ENCODE data around the gene CNGA2. TPM values are rescaled to one million over a fixed set of nuclear protein-coding genes. Genes with fewer than 3 reads are reported as not detected.

CNGA2 gene
- total RNA-seq, 1 donor from 2014 or later: not detected

DNA sequence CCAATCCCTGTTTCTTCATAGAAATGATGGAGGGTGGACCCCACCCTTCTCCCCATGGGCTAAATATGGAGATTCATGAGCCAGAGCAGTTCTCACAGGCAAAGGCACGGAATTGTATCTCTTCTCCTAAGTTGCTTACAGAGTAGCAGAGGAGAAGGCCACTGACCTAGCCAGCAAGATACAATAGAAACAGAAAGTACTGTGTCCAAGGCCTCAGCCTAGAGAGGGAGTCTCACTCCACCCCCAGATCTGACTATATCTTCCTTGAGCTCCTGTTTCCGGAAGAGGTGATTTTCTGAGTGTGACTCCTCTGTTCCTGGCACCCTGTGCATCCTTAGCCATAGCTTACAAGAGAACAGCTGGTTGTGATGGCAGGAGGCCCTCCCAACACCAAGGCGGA is 18.8 kb upstream of the CNGA2 start, which contains the start of gene FATE1:
TSS of gene FATE1 (plus strand) at position 284 of the 400 bp plus-strand sequence. CDS start at position 369, 85 bp downstream.
- intact Hi-C loops (cut with micrococcal nuclease): no loop called here
- Mint-ChIP-seq H3K27me3 (ENCODE audit: low read depth) (no peaks in the 10 kb centered on the region), H3K36me3 (ENCODE audit: low read depth) (no peaks in the 10 kb centered on the region), H3K4me1 (ENCODE audit: low read depth) (no peaks in the 10 kb centered on the region), H3K27ac (no peak within 1 kb of the TSS), H3K4me3 (ENCODE audit: low read depth) (no peak within 1 kb of the TSS), H3K9me3 (no peaks in the 10 kb centered on the region)
- no peak for DNase-seq (ENCODE audit: low spot score)

DNA sequence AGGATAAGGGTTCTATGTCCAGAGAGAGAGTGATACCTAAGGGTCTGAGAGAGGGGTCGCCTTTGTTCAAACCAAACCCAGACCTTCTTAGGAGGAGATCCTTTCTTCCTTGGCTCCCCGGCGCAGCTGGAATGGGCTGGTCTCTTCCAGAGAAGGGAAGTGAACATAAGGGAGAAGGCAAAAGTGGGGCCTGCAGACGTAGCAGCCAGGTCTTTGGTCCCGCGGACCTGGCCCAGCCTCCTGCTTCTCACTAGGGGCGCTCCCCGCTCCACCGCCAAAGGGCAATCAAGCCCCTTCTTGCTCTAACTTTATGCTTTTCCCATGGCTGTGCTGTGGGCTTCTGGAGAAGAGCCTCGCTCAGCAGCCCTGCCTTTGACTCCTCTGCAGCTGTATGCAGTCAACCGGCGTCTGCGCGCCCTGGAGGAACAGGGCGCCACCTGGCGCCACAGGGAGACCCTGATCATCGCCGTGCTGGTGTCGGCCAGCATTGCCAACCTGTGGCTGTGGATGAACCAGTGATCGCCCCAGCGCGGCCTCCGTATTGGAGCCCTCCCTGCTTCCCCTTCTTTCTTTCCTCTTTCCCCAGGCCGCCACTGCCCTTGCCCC is 12.2 kb upstream of the CNGA2 start:
- H3K36me3 Mint-ChIP-seq (ENCODE audit: low read depth): no peaks in the 10 kb centered on the region
- intact Hi-C loops (cut with micrococcal nuclease): no loop called here
- H3K9me3 Mint-ChIP-seq: no peaks in the 10 kb centered on the region
- no peaks in the 10 kb centered on the region for H3K27me3 Mint-ChIP-seq (ENCODE audit: low read depth)
- H3K4me3 Mint-ChIP-seq (ENCODE audit: low read depth): no peak overlapping the region
- H3K4me1 Mint-ChIP-seq (ENCODE audit: low read depth): no peaks in the 10 kb centered on the region
- DNase-seq (ENCODE audit: low spot score): no peak
- H3K27ac Mint-ChIP-seq: no peak overlapping the region

DNA sequence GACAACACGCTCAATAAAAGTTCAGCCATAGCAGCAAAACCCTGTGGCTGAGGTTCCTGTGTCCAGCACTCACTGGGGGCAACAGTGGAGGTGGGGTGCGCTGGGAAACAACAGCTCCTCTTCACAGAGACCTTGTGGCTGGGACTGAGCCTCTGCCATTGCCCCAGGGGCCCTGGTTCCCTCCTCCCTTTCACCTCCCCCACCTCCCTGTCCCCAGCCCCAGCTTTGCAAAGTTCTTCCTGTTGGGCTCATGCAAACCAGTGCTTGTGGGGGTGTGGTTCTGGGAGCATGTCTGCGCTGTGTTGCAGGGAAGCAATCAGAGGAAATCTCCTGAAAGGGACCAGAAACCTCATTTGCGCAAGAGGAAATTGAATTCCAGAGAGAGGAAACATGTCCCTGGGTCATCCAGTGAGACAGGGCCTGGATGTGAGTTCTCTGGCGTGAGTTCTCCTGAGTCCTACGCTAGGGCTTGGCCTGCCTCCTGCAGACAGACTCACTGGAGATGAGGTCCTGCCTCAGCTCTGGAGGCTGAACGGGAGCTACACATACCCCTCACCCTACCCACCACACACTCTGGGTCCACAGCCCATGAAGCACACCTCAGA is 11.3 kb upstream of the CNGA2 start:
- no peak for DNase-seq (ENCODE audit: low spot score)
- Mint-ChIP-seq H3K4me3 (ENCODE audit: low read depth) (no peak overlapping the region), H3K9me3 (no peaks in the 10 kb centered on the region), H3K27ac (no peak overlapping the region), H3K4me1 (ENCODE audit: low read depth) (no peaks in the 10 kb centered on the region), H3K27me3 (ENCODE audit: low read depth) (no peaks in the 10 kb centered on the region), H3K36me3 (ENCODE audit: low read depth) (no peaks in the 10 kb centered on the region)
- intact Hi-C loops (cut with micrococcal nuclease): no loop called here

DNA sequence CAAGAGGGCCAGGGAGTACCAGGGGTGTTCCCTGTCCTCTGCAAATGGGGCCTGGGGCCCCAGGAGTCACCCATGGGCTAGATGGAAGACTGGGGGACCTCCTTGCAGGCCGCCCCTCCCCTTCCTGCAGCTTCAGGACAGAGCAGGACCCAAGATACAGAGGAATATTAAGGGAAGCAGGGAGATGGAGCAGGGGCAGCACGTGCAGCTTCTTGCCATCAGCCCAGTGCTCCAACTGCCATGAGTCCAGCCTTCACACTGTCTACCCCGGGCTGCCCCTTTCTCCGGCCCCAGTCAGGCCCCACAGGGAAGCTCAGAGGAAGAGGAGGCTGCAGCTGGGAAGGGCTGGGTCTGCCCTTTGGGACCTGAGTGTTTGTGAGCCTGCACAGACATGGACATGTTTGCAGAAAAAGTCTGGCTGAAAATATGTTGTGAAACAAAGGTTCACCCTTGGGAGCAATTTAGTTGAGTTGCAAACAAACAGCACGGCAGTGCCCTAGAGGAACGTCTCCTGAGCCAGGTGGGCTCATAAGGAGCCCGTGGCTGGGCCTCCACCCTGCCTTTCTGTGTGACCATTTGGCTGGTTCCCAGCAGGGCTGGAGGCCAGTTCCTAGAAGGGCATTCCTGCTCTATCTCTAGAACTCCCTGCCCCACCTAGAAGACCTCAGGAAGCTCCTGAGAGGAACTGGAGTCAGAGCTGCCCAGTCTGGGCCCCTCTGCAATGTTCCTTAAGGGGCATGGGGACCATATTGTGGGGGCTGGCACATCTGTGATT is 9.8 kb upstream of the CNGA2 start:
- Mint-ChIP-seq H3K36me3 (ENCODE audit: low read depth) (no peaks in the 10 kb centered on the region), H3K27ac (no peak overlapping the region), H3K27me3 (ENCODE audit: low read depth) (no peaks in the 10 kb centered on the region), H3K4me3 (ENCODE audit: low read depth) (no peak overlapping the region), H3K9me3 (no peaks in the 10 kb centered on the region), H3K4me1 (ENCODE audit: low read depth) (no peaks in the 10 kb centered on the region)
- DNase-seq (ENCODE audit: low spot score): no peak
- intact Hi-C loops (cut with micrococcal nuclease): no loop called here

DNA sequence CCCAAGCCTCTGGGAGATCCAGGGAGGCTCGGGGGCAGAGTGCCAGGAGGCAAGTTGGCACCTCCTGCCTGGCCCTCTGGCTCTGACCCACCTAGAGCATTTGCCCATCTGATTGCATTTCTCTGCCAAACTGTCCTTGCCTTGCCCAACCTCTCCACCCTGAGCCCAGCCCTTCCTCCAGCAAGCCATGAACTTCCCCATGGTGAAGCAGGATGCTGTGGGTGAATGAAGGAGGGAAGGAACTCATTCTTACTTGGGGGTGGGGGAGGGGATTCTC is 9.3 kb upstream of the CNGA2 start:
- no peak overlapping the region for H3K27ac Mint-ChIP-seq
- intact Hi-C loops (cut with micrococcal nuclease): no loop called here

DNA sequence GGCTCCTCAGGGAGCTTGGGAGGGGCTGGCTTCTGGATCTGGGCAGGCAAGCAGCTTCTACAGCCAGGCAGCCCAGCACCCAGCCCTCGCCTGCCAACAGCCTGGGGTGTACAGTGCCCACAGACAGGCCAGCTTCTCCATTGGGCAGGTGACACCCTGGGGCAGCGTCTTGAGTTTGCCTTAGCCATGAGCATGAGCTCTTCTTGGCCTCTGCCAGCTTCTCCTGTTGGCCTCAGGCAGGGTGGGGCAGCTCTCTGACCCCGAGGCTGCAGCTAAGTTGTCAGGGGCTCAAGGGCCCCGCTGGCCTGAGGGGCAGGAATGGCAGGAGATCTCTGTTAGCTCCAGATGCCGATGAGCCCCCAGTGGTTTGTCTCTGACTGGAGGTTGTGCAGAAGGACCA is 7.8 kb upstream of the CNGA2 start:
- Mint-ChIP-seq H3K27ac (no peak overlapping the region), H3K9me3 (no peaks in the 10 kb centered on the region), H3K27me3 (ENCODE audit: low read depth) (no peaks in the 10 kb centered on the region), H3K4me3 (ENCODE audit: low read depth) (no peak overlapping the region), H3K36me3 (ENCODE audit: low read depth) (no peaks in the 10 kb centered on the region), H3K4me1 (ENCODE audit: low read depth) (no peaks in the 10 kb centered on the region)
- no peak for DNase-seq (ENCODE audit: low spot score)
- intact Hi-C loops (cut with micrococcal nuclease): no loop called here

More for the DNA sequence above, 9.3 kb upstream of the CNGA2 start:
- no peak for DNase-seq (ENCODE audit: low spot score)
- Mint-ChIP-seq H3K27me3 (ENCODE audit: low read depth) (no peaks in the 10 kb centered on the region), H3K4me3 (ENCODE audit: low read depth) (no peak overlapping the region), H3K4me1 (ENCODE audit: low read depth) (no peaks in the 10 kb centered on the region), H3K9me3 (no peaks in the 10 kb centered on the region), H3K36me3 (ENCODE audit: low read depth) (no peaks in the 10 kb centered on the region)

DNA sequence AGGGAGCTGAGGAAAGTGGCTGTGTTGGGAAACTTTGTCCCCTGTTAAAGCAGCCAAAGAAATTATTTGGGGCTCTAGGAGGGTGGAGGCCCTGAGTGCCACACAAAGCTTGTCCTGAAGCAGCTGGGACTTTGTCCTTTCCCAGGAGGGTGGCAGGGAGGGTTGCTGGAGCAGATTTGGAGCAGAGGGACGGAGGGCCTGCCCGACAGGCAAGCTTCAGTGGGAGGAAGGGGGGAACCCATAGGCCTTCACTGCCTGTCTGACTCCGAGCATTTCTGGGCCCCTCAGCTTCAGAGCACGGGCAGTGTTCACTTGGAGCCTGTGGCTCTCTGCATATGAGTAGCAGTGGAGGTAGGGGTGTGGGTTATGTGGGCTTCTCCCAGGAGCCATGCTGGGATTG is 7.2 kb upstream of the CNGA2 start:
- Mint-ChIP-seq H3K27me3 (ENCODE audit: low read depth) (no peaks in the 10 kb centered on the region), H3K4me3 (ENCODE audit: low read depth) (no peak overlapping the region), H3K9me3 (no peaks in the 10 kb centered on the region), H3K36me3 (ENCODE audit: low read depth) (no peaks in the 10 kb centered on the region), H3K4me1 (ENCODE audit: low read depth) (no peaks in the 10 kb centered on the region), H3K27ac (no peak overlapping the region)
- no peak for DNase-seq (ENCODE audit: low spot score)
- intact Hi-C loops (cut with micrococcal nuclease): no loop called here

DNA sequence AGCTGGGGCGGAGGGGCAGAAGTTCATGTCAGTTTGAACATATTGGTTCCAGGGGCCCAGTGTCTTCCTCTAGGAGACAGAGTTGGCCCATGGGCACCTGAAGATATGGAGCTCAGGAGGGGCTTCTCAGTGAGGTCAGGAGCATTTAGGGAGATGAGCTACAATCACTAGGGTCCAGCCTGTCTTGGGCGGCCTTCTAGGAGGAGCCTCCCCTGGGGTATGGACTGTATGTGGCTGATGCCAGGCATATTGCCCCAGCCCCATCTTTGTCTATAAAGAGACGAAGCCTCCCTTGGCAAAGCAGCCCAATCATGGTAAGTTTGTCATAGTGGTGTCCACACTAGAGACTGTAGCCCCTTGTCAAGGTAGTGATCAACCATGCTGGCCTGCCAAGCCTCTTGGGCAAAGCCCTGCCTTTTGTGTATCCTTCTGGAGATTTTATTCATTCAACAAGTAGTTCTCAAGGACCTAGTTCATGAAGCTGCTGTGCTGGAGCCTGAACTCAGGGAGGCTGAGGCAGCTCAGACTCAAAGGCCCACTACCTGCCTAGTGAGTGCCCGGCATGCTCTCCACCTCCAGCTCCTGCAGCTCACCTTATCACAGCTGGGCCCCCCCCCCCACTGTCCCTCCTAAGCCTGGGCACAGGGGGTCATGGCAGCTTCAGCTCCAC is 5.4 kb upstream of the CNGA2 start:
- no peaks in the 10 kb centered on the region for H3K27me3 Mint-ChIP-seq (ENCODE audit: low read depth)
- no peaks in the 10 kb centered on the region for H3K4me1 Mint-ChIP-seq (ENCODE audit: low read depth)

DNA sequence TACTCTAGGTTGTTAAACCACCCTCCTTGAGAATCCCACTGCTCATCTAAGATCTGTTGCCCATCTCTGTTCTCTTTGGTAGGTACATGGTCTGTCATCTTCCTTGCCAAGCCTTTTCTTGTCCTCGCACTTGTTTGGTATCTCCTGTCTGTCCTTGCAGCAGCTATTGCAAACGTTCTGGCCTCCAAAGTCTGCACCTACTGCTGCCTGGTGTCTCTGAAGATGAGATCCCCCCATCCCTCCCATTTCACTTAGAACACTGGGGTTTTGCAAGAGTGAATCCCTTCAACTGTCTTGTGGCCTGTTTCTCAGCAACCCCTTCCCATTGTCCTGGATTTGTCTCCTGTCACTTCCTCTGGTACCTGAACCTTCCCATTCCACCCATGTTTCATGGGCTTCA is 673 bp downstream of the CNGA2 start:
- DNase-seq (ENCODE audit: low spot score): no peak
- Mint-ChIP-seq H3K27ac (no peak overlapping the region), H3K36me3 (ENCODE audit: low read depth) (no peaks in the 10 kb centered on the region), H3K9me3 (no peaks in the 10 kb centered on the region), H3K4me3 (ENCODE audit: low read depth) (no peak overlapping the region), H3K4me1 (ENCODE audit: low read depth) (no peaks in the 10 kb centered on the region), H3K27me3 (ENCODE audit: low read depth) (no peaks in the 10 kb centered on the region)
- intact Hi-C loops (cut with micrococcal nuclease): no loop called here

More for the DNA sequence above, 5.4 kb upstream of the CNGA2 start:
- Mint-ChIP-seq H3K4me3 (ENCODE audit: low read depth) (no peak overlapping the region), H3K36me3 (ENCODE audit: low read depth) (no peaks in the 10 kb centered on the region), H3K27ac (no peak overlapping the region), H3K9me3 (no peaks in the 10 kb centered on the region)
- intact Hi-C loops (cut with micrococcal nuclease): no loop called here
- DNase-seq (ENCODE audit: low spot score): no peak

DNA sequence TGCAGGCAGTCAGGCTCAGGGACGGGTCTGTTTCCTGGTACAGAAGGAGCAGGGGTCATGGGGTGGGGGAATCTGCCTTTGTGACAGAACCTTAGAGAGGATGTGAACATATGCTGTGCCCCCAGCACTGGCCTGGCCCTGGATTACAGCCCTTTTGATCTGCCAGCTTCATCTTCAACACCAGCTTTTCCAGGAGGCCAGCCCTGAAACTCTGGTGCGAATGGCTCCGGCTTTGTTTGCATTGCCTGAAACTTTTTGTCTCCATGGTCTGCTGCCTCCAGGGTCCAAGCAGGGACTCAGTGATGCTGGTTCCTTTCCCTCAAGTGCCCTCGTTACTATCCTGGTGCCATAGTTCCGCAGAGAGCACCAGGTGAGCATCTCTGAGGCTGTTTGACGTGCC is 2.1 kb downstream of the CNGA2 start:
- Mint-ChIP-seq H3K9me3 (no peaks in the 10 kb centered on the region), H3K27ac (no peak overlapping the region)

DNA sequence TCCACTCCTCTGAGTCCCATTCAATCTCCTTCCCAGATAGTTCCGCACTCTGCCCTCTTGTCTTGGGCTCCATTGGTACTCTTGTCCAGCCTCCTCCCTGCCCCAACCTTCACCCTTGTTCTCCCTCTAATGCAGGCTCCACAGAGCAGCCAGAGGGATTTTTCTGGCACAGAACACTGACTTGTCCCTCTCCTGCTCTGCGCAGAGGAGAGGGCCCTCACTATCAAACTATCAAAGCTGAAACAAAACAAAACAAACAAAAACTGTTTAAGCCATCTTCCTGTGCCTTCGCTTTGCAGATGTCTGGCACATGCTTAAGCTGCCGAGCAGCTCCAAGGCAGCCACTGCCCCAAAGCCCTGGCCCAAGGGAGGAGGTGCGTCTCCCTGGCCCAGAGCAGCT is 2.9 kb downstream of the CNGA2 start:
- no peak overlapping the region for H3K27ac Mint-ChIP-seq
- H3K4me1 Mint-ChIP-seq (ENCODE audit: low read depth): no peaks in the 10 kb centered on the region
- no peak for DNase-seq (ENCODE audit: low spot score)
- H3K27me3 Mint-ChIP-seq (ENCODE audit: low read depth): no peaks in the 10 kb centered on the region
- intact Hi-C loops (cut with micrococcal nuclease): no loop called here
- no peaks in the 10 kb centered on the region for H3K36me3 Mint-ChIP-seq (ENCODE audit: low read depth)
- no peaks in the 10 kb centered on the region for H3K9me3 Mint-ChIP-seq
- no peak overlapping the region for H3K4me3 Mint-ChIP-seq (ENCODE audit: low read depth)

More for the DNA sequence above, 2.1 kb downstream of the CNGA2 start:
- DNase-seq (ENCODE audit: low spot score): no peak
- H3K4me3 Mint-ChIP-seq (ENCODE audit: low read depth): no peak overlapping the region
- no peaks in the 10 kb centered on the region for H3K36me3 Mint-ChIP-seq (ENCODE audit: low read depth)
- H3K27me3 Mint-ChIP-seq (ENCODE audit: low read depth): no peaks in the 10 kb centered on the region
- H3K4me1 Mint-ChIP-seq (ENCODE audit: low read depth): no peaks in the 10 kb centered on the region
- intact Hi-C loops (cut with micrococcal nuclease): no loop called here

DNA sequence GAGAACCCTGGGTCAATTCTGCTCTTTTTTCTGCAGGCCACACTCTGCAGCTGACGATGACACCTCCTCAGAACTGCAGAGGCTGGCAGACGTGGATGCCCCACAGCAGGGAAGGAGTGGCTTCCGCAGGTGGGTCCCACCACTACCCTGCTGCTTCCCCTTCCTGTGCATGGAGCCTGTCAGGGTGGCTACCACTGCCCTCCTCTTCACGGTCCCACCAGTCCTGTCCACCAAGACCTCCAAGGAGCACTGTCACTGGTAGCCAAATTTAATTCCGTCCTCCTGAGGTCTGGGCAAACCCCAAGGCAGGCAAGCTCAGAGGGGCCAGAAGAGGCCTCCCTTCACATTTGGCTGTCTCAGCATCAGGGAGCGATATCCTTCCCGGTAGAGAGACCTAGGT is 4.2 kb downstream of the CNGA2 start:
- intact Hi-C loops (cut with micrococcal nuclease): no loop called here
- no peaks in the 10 kb centered on the region for H3K4me1 Mint-ChIP-seq (ENCODE audit: low read depth)
- no peaks in the 10 kb centered on the region for H3K27me3 Mint-ChIP-seq (ENCODE audit: low read depth)
- H3K27ac Mint-ChIP-seq: no peak overlapping the region
- no peak overlapping the region for H3K4me3 Mint-ChIP-seq (ENCODE audit: low read depth)
- H3K9me3 Mint-ChIP-seq: no peaks in the 10 kb centered on the region
- H3K36me3 Mint-ChIP-seq (ENCODE audit: low read depth): no peaks in the 10 kb centered on the region
- no peak for DNase-seq (ENCODE audit: low spot score)

DNA sequence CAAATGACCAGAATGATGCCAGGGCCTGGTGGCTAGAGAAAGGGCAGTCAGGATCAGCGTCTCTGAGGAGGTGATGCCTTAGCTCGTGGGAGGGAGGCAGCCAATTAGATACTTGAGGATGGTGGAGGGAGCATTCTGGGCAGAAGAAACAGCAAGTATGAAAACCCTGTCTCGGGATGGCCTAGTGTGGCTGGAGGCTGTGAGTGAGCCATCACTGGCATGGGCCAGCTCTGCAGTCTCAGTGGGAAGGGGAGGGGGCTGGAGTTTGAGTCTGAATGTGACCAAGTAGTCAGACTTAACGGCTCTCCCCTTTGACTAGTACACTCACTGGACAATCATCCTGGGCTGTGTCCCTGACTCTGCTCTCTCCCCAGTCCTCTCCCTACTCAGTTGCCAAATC is 7.1 kb downstream of the CNGA2 start:
- intact Hi-C loops (cut with micrococcal nuclease): no loop called here
- no peak overlapping the region for H3K4me3 Mint-ChIP-seq (ENCODE audit: low read depth)
- H3K36me3 Mint-ChIP-seq (ENCODE audit: low read depth): no peaks in the 10 kb centered on the region
- no peaks in the 10 kb centered on the region for H3K9me3 Mint-ChIP-seq
- no peak overlapping the region for H3K27ac Mint-ChIP-seq
- DNase-seq (ENCODE audit: low spot score): no peak
- no peaks in the 10 kb centered on the region for H3K27me3 Mint-ChIP-seq (ENCODE audit: low read depth)
- no peaks in the 10 kb centered on the region for H3K4me1 Mint-ChIP-seq (ENCODE audit: low read depth)
